ENCODE data around the gene NDUFA11. TPM values are rescaled to one million over a fixed set of nuclear protein-coding genes. Genes with fewer than 3 reads are reported as not detected.

Gene NDUFA11
- total and polyA plus RNA-seq, 9 of the 15 experiments (the other 6 are each of a cell fraction or from before 2014, with no cell fraction given): 63.3 to 486 (median 274) TPM

- TF ChIP-seq PREB (CRISPR knock-in tag; IDR thresholded peaks at IDR 0.05) (no peak), ZNF77 (CRISPR knock-in tag; IDR thresholded peaks at IDR 0.05) (no peak), SRSF3 (IDR thresholded peaks at IDR 0.05; ENCODE audit: insufficient read depth, low read length) (no peak), NR3C1 (CRISPR knock-in tag; IDR thresholded peaks at IDR 0.05) (no peak), ZNF79 (CRISPR knock-in tag; IDR thresholded peaks at IDR 0.05; ENCODE audit: low read depth) (no peak), SMAD2 (IDR thresholded peaks at IDR 0.05; ENCODE audit: low read depth, low read length) (no peak), ZNF140 (CRISPR knock-in tag; IDR thresholded peaks at IDR 0.05) (no peak), ETV1 (tag; conservative IDR thresholded peaks at IDR 0.05; ENCODE audit: low read depth) (no peak), ZFP36 (IDR thresholded peaks at IDR 0.05; ENCODE audit: low read depth, low read length, partially characterized antibody) (no peak), ARID3A (IDR thresholded peaks at IDR 0.05; ENCODE audit: borderline replicate concordance, low read depth, low read length) (no peak), KAT8 (IDR thresholded peaks at IDR 0.05; ENCODE audit: low read depth) (no peak), BRF1 (IDR thresholded peaks at IDR 0.05; ENCODE audit: borderline replicate concordance, extremely low read depth, insufficient read length) (no peak), JUN (IDR thresholded peaks at IDR 0.05; ENCODE audit: borderline replicate concordance, low read depth, low read length) (no peak), JUN (CRISPR knock-in tag; IDR thresholded peaks at IDR 0.05; ENCODE audit: borderline replicate concordance) (no peak), ETV5 (CRISPR knock-in tag; IDR thresholded peaks at IDR 0.05; ENCODE audit: low read depth) (no peak)
- TF ChIP-seq, protein P1, sequence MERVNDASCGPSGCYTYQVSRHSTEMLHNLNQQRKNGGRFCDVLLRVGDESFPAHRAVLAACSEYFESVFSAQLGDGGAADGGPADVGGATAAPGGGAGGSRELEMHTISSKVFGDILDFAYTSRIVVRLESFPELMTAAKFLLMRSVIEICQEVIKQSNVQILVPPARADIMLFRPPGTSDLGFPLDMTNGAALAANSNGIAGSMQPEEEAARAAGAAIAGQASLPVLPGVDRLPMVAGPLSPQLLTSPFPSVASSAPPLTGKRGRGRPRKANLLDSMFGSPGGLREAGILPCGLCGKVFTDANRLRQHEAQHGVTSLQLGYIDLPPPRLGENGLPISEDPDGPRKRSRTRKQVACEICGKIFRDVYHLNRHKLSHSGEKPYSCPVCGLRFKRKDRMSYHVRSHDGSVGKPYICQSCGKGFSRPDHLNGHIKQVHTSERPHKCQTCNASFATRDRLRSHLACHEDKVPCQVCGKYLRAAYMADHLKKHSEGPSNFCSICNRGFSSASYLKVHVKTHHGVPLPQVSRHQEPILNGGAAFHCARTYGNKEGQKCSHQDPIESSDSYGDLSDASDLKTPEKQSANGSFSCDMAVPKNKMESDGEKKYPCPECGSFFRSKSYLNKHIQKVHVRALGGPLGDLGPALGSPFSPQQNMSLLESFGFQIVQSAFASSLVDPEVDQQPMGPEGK (CRISPR knock-in tag; IDR thresholded peaks at IDR 0.05; ENCODE audit: borderline replicate concordance): no peak
- TF ChIP-seq, protein P2, sequence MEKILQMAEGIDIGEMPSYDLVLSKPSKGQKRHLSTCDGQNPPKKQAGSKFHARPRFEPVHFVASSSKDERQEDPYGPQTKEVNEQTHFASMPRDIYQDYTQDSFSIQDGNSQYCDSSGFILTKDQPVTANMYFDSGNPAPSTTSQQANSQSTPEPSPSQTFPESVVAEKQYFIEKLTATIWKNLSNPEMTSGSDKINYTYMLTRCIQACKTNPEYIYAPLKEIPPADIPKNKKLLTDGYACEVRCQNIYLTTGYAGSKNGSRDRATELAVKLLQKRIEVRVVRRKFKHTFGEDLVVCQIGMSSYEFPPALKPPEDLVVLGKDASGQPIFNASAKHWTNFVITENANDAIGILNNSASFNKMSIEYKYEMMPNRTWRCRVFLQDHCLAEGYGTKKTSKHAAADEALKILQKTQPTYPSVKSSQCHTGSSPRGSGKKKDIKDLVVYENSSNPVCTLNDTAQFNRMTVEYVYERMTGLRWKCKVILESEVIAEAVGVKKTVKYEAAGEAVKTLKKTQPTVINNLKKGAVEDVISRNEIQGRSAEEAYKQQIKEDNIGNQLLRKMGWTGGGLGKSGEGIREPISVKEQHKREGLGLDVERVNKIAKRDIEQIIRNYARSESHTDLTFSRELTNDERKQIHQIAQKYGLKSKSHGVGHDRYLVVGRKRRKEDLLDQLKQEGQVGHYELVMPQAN (IDR thresholded peaks at IDR 0.05; ENCODE audit: borderline replicate concordance): no peak
- TF ChIP-seq, protein P3, sequence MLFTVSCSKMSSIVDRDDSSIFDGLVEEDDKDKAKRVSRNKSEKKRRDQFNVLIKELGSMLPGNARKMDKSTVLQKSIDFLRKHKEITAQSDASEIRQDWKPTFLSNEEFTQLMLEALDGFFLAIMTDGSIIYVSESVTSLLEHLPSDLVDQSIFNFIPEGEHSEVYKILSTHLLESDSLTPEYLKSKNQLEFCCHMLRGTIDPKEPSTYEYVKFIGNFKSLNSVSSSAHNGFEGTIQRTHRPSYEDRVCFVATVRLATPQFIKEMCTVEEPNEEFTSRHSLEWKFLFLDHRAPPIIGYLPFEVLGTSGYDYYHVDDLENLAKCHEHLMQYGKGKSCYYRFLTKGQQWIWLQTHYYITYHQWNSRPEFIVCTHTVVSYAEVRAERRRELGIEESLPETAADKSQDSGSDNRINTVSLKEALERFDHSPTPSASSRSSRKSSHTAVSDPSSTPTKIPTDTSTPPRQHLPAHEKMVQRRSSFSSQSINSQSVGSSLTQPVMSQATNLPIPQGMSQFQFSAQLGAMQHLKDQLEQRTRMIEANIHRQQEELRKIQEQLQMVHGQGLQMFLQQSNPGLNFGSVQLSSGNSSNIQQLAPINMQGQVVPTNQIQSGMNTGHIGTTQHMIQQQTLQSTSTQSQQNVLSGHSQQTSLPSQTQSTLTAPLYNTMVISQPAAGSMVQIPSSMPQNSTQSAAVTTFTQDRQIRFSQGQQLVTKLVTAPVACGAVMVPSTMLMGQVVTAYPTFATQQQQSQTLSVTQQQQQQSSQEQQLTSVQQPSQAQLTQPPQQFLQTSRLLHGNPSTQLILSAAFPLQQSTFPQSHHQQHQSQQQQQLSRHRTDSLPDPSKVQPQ (CRISPR knock-in tag; IDR thresholded peaks at IDR 0.05; ENCODE audit: borderline replicate concordance): no peak
Measured at GRCh38 chr19:5894704-5895349, 8.8 kb downstream of the NDUFA11 start (continued).

Measured in K562 (cell line).